OCI-LY1 (cell line): ENCODE results near the gene TMC4.

Experiments
- H2AFZ ChIP-seq: fragments of 200-600 bp; sonication (generic), shearing (Covaris generic); 2 replicates; pipeline ENCODE4 v1.6.0; 2014; ENCODE audit warnings: antibody characterized with exemption, mild to moderate bottlenecking, low read length
- H3F3A ChIP-seq: fragments of 200-600 bp; sonication (generic), shearing (Covaris generic); 2 replicates; pipeline ENCODE4 v1.6.0; 2014; ENCODE audit warnings: mild to moderate bottlenecking, antibody characterized with exemption, low read length, moderate library complexity; ENCODE audit not compliant: insufficient read depth
- H3K27ac ChIP-seq: fragments of 200-600 bp; sonication (generic); 2 replicates; pipeline ENCODE4 v1.5.1; 2014; ENCODE audit warnings: low read length, mixed run types, mild to moderate bottlenecking, low read depth; ENCODE audit not compliant: poor library complexity, severe bottlenecking
- H3K27me3 ChIP-seq: fragments of 200-600 bp; sonication (generic); 2 replicates; pipeline ENCODE4 v1.6.0; 2014; ENCODE audit warnings: antibody characterized with exemption, mild to moderate bottlenecking, low read length, moderate library complexity; ENCODE audit not compliant: insufficient read depth
- H3K36me3 ChIP-seq: fragments of 200-600 bp; sonication (generic); 2 replicates; pipeline ENCODE4 v1.6.1; 2014; ENCODE audit warnings: mild to moderate bottlenecking, antibody characterized with exemption, low read length, moderate library complexity, mixed read lengths; ENCODE audit not compliant: insufficient read depth
- H3K4me1 ChIP-seq: fragments of 200-600 bp; sonication (generic); 2 replicates; pipeline ENCODE4 v1.5.1; 2014; ENCODE audit warnings: mild to moderate bottlenecking, low read length, moderate library complexity; ENCODE audit not compliant: insufficient read depth, severe bottlenecking
- H3K4me2 ChIP-seq: fragments of 200-600 bp; sonication (generic), shearing (Covaris generic); 2 replicates; pipeline ENCODE4 v1.6.1; 2014; ENCODE audit warnings: low read length
- H3K4me3 ChIP-seq: fragments of 200-600 bp; sonication (generic); 2 replicates; pipeline ENCODE4 v1.5.1; 2014; ENCODE audit warnings: low read length, low read depth, mild to moderate bottlenecking, mixed read lengths; ENCODE audit not compliant: poor library complexity, severe bottlenecking
- H3K79me2 ChIP-seq: fragments of 200-600 bp; shearing (Covaris generic); 2 replicates; pipeline ENCODE4 v1.6.1; 2016; ENCODE audit warnings: mixed run types, low read length, mixed read lengths; ENCODE audit not compliant: insufficient read depth
- H3K9ac ChIP-seq: fragments of 200-600 bp; sonication (generic), shearing (Covaris generic); 2 replicates; pipeline ENCODE4 v1.6.1; 2014; ENCODE audit warnings: mild to moderate bottlenecking, low read length, mixed read lengths
- H3K9me2 ChIP-seq: fragments of 200-600 bp; sonication (generic), shearing (Covaris generic); 2 replicates; pipeline ENCODE4 v1.6.1; 2014; ENCODE audit warnings: low read depth, mild to moderate bottlenecking, low read length, mixed read lengths
- H3K9me3 ChIP-seq: fragments of 200-600 bp; shearing (Covaris generic); 2 replicates; pipeline ENCODE4 v1.6.1; 2014; ENCODE audit warnings: low read length, mixed read lengths
- H4K20me1 ChIP-seq: fragments of 200-600 bp; sonication (generic), shearing (Covaris generic); 2 replicates; pipeline ENCODE4 v1.6.0; 2016; ENCODE audit warnings: mild to moderate bottlenecking, low read length; ENCODE audit not compliant: insufficient read depth
- EZH2 ChIP-seq: fragments of 200-600 bp; sonication (generic), shearing (Covaris generic); IDR thresholded peaks from 2 replicates; pipeline ENCODE4 v1.8.0; 2017; ENCODE audit warnings: borderline replicate concordance, mixed run types, mild to moderate bottlenecking, antibody characterized with exemption, low read length, moderate library complexity, mixed read lengths
- TF ChIP-seq, protein P1 (sequence below): fragments of 200-600 bp; sonication (generic), shearing (Covaris generic); IDR thresholded peaks from 2 replicates; pipeline ENCODE4 v1.5.1; 2017; ENCODE audit warnings: mild to moderate bottlenecking, antibody characterized with exemption, low read length, moderate library complexity, mixed read lengths

TMC4 gene

GRCh38 chr19:54145541-54146158 lies 27.3 kb downstream of the TMC4 start:
- Histone ChIP-seq H3K36me3 (peaks cover 99% of the 10 kb centered on the region), H4K20me1 (no peaks in the 10 kb centered on the region), H3K9me2 (no peaks in the 10 kb centered on the region), H3K27ac (no peak overlapping the region), H3F3A (no peaks in the 10 kb centered on the region), H3K4me1 (no peaks in the 10 kb centered on the region), H3K9me3 (no peaks in the 10 kb centered on the region), H2AFZ (no peak overlapping the region), H3K4me2 (no peak overlapping the region), H3K79me2 (0 out of 2 replicates have a peak, but pooled peaks cover 10% of the 10 kb centered on the region), H3K27me3 (no peaks in the 10 kb centered on the region), H3K4me3 (no peak overlapping the region), H3K9ac (no peak overlapping the region)
- no peak for TF ChIP-seq EZH2
- TF ChIP-seq, protein P1, sequence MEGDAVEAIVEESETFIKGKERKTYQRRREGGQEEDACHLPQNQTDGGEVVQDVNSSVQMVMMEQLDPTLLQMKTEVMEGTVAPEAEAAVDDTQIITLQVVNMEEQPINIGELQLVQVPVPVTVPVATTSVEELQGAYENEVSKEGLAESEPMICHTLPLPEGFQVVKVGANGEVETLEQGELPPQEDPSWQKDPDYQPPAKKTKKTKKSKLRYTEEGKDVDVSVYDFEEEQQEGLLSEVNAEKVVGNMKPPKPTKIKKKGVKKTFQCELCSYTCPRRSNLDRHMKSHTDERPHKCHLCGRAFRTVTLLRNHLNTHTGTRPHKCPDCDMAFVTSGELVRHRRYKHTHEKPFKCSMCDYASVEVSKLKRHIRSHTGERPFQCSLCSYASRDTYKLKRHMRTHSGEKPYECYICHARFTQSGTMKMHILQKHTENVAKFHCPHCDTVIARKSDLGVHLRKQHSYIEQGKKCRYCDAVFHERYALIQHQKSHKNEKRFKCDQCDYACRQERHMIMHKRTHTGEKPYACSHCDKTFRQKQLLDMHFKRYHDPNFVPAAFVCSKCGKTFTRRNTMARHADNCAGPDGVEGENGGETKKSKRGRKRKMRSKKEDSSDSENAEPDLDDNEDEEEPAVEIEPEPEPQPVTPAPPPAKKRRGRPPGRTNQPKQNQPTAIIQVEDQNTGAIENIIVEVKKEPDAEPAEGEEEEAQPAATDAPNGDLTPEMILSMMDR, result no peak

DNA sequence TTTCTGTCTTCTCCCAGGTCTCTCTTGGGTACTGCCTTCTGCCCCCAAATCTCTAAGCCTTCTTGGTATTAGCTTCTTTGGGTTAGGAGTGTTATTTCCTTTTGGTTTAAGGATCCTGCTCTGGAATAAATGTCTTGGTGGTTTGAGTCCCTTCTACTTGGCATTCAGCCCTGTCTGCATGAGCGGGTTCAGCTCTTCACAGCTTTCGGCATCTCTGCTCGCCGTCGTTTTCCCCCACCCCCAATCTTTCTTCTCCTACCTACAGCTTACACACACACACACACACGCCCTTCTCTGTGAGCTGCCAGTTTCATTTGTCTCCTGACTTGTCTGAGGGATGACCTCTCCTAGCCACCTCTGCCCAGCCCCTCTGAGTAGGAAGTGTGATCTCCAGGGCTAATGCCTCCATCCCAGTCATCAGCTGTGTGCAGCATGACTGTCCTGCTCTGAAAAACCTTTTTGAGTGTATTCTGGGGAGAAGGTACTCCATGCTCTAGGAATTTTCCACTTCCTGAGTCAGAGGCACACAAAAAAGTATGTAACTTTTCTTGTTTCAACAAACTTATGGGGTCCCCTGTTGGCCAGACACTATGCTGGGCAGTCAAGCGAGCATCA lies 30.7 kb downstream of the TMC4 start:
- H4K20me1 ChIP-seq, result no peaks in the 10 kb centered on the region
- H3K4me2 ChIP-seq, result no peak overlapping the region

GRCh38 chr19:54141356-54141755 lies 31.6 kb downstream of the TMC4 start:
- Histone ChIP-seq H3K36me3 (peaks cover 70% of the 10 kb centered on the region), H3K4me2 (no peak overlapping the region), H3K4me3 (no peak overlapping the region)

More for the DNA sequence above, 30.7 kb downstream of the TMC4 start:
- H3K79me2 ChIP-seq, result peaks cover 32% of the 10 kb centered on the region
- H3K9me2 ChIP-seq, result no peaks in the 10 kb centered on the region
- no peak overlapping the region for H2AFZ ChIP-seq
- H3K9me3 ChIP-seq, result no peaks in the 10 kb centered on the region
- TF ChIP-seq, protein P1, result no peak
- TF ChIP-seq EZH2, result no peak
- no peaks in the 10 kb centered on the region for H3F3A ChIP-seq
- no peaks in the 10 kb centered on the region for H3K27me3 ChIP-seq
- no peak overlapping the region for H3K4me3 ChIP-seq
- H3K9ac ChIP-seq, result no peak overlapping the region
- H3K27ac ChIP-seq, result no peak overlapping the region
- peaks cover 15% of the 10 kb centered on the region for H3K4me1 ChIP-seq
- H3K36me3 ChIP-seq, result peaks cover 79% of the 10 kb centered on the region

More at GRCh38 chr19:54141356-54141755, 31.6 kb downstream of the TMC4 start:
- no peak for TF ChIP-seq EZH2
- TF ChIP-seq, protein P1, result no peak
- H3K27me3 ChIP-seq, result no peaks in the 10 kb centered on the region
- H3K9ac ChIP-seq, result no peak overlapping the region
- no peaks in the 10 kb centered on the region for H3K9me3 ChIP-seq
- H2AFZ ChIP-seq, result no peak overlapping the region
- H3K4me1 ChIP-seq, result peaks cover 19% of the 10 kb centered on the region
- no peak overlapping the region for H3K27ac ChIP-seq
- H3K9me2 ChIP-seq, result no peaks in the 10 kb centered on the region
- H4K20me1 ChIP-seq, result no peaks in the 10 kb centered on the region
- H3F3A ChIP-seq, result no peaks in the 10 kb centered on the region
- H3K79me2 ChIP-seq, result peaks cover 32% of the 10 kb centered on the region
